B cell (primary cell): ENCODE results near the gene SDK2. TPM values are rescaled to one million over a fixed set of nuclear protein-coding genes. Genes with fewer than 3 reads are reported as not detected.

ENCODE experiments used
- ATAC-seq: fragments of 200-7000 bp; cut with Tn5 transposase; one replicate; pipeline ENCODE4 v1.10.0; 2021; ENCODE audit warnings: low read depth, mild to moderate bottlenecking, moderate number of reproducible peaks, moderate library complexity
- CTCF ChIA-PET: fragments of 350-600 bp; sonication (Branson Sonifier 250); formaldehyde crosslinking; loops from one replicate; lab custom pipeline; 2021; ENCODE audit warnings: antibody characterized with exemption, inconsistent platforms; lab: Charles Lee
- POLR2A ChIA-PET: fragments of 350-600 bp; sonication (Branson Sonifier 250); formaldehyde crosslinking; loops from one replicate; lab custom pipeline; 2021; ENCODE audit warnings: antibody characterized with exemption; lab: Charles Lee
- DNase-seq: peaks from one replicate; pipeline ENCODE4 v3.0.0; 2013
- H2AFZ ChIP-seq: 2 replicates; pipeline ENCODE4 v1.6.1; 2012; ENCODE audit warnings: mild to moderate bottlenecking, low read depth, low read length; ENCODE audit not compliant: insufficient read depth, poor library complexity, severe bottlenecking
- H3K27ac ChIP-seq, 2 donors: 1 replicate in 1 of 2; 2 replicates in 1 of 2; pipeline ENCODE4 v1.5.1; 2012 to 2013; ENCODE audit warnings: low read length in 2 of 2, mild to moderate bottlenecking in 2 of 2, moderate library complexity in 1 of 2
- H3K27me3 ChIP-seq, 4 experiments: fragments of 200-600 bp in 1 of 4; sonication (generic) in 1 of 4; replicated peaks in 1 of 4; 1 replicate in 2 of 4; 2 replicates in 2 of 4; pipeline versions ENCODE4 v1.6.1 to v1.7.0; 2013 to 2016; ENCODE audit warnings: low read length in 3 of 4, mild to moderate bottlenecking in 2 of 4, mixed read lengths in 1 of 4, moderate library complexity in 1 of 4; ENCODE audit not compliant: insufficient read depth in 4 of 4, control insufficient read depth in 3 of 4; ENCODE audit errors: control extremely low read depth in 1 of 4
- H3K36me3 ChIP-seq, 2 experiments: replicated peaks in 1 of 2; 1 replicate in 1 of 2; 2 replicates in 1 of 2; pipeline versions ENCODE4 v1.6.1 to v1.7.1; 2013; ENCODE audit warnings: low read length in 1 of 2; ENCODE audit not compliant: insufficient read depth in 2 of 2, control insufficient read depth in 1 of 2; ENCODE audit errors: control extremely low read depth in 1 of 2, extremely low read depth in 1 of 2
- H3K4me1 ChIP-seq, 2 donors: fragments of 200-600 bp in 1 of 2; sonication (generic) in 1 of 2; 1 replicate in 1 of 2; 2 replicates in 1 of 2; pipeline versions ENCODE4 v1.5.1 to v1.6.1; 2013 to 2017; ENCODE audit warnings: low read length in 2 of 2; ENCODE audit not compliant: control insufficient read depth in 2 of 2, insufficient read depth in 2 of 2
- H3K4me2 ChIP-seq: replicated peaks from 2 replicates; pipeline ENCODE3; 2012; ENCODE audit warnings: mild to moderate bottlenecking, low read depth, low read length; ENCODE audit not compliant: poor library complexity, severe bottlenecking
- H3K4me3 ChIP-seq, 5 experiments: fragments of 200-600 bp in 1 of 5; sonication (generic) in 1 of 5; 1 replicate in 3 of 5; 2 replicates in 2 of 5; pipeline versions ENCODE4 v1.5.1 to v1.7.0; 2011 to 2016; ENCODE audit warnings: low read length in 4 of 5, mild to moderate bottlenecking in 4 of 5, low read depth in 2 of 5, control low read depth in 1 of 5, moderate library complexity in 1 of 5; ENCODE audit not compliant: insufficient read depth in 1 of 5; ENCODE audit errors: control extremely low read depth in 1 of 5, extremely low read depth in 1 of 5
- H3K79me2 ChIP-seq: fragments of 200-600 bp; sonication (generic); one replicate; pipeline ENCODE4 v1.6.0; 2016; ENCODE audit warnings: low read length; ENCODE audit not compliant: control insufficient read depth, insufficient read depth
- H3K9ac ChIP-seq: fragments of 200-600 bp; sonication (generic); 2 replicates; pipeline ENCODE4 v1.6.1; 2017; ENCODE audit warnings: mild to moderate bottlenecking, low read length, moderate library complexity
- H3K9me3 ChIP-seq, 3 donors: one replicate each; pipeline versions ENCODE4 v1.6.1 to v1.7.1; 2013; ENCODE audit warnings: low read length in 2 of 3; ENCODE audit not compliant: control insufficient read depth in 2 of 3, insufficient read depth in 1 of 3; ENCODE audit errors: control extremely low read depth in 1 of 3
- H4K20me1 ChIP-seq: 2 replicates; pipeline ENCODE4 v1.6.0; 2012; ENCODE audit warnings: mild to moderate bottlenecking, low read length; ENCODE audit not compliant: insufficient read depth, control insufficient read depth, poor library complexity, severe bottlenecking
- H3K27ac Mint-ChIP-seq: one replicate; pipeline ENCODE4 v1.8.0; 2021; ENCODE audit warnings: mixed read lengths
- H3K27me3 Mint-ChIP-seq: one replicate; pipeline ENCODE4 v1.8.0; 2021; ENCODE audit warnings: mixed read lengths
- H3K4me1 Mint-ChIP-seq: one replicate; pipeline ENCODE4 v1.8.0; 2021; ENCODE audit warnings: mixed read lengths
- H3K4me3 Mint-ChIP-seq: one replicate; pipeline ENCODE4 v1.8.0; 2021; ENCODE audit warnings: mixed read lengths
- H3K9me3 Mint-ChIP-seq: one replicate; pipeline ENCODE4 v1.8.0; 2022; ENCODE audit warnings: mixed read lengths; ENCODE audit not compliant: insufficient read depth
- EZH2 ChIP-seq: IDR thresholded peaks from 2 replicates; pipeline ENCODE4 v1.6.1; 2012; ENCODE audit warnings: borderline replicate concordance, low read depth, mild to moderate bottlenecking, moderate library complexity, low read length; ENCODE audit not compliant: insufficient read depth, poor library complexity, severe bottlenecking
- WGBS: methylation state at CpG from one replicate; pipeline ENCODE4 v1.1.5; 2013; ENCODE audit warnings: missing lambda C conversion rate; ENCODE audit not compliant: insufficient coverage; 5-methylcytosine and 5-hydroxymethylcytosine counted together
- intact Hi-C: fragments of 100-400 bp; cut with micrococcal nuclease; formaldehyde crosslinking; loops from one replicate; pipeline ENCODE4 v1.10.0; 2022
- polyA plus RNA-seq: library from polyadenylated mRNA; depleted of rRNA; stranded (reverse); fragments of >200 nt; gene quantifications from 2 replicates; pipeline ENCODE4 v1.2.3, GENCODE V29; 2012
- total RNA-seq, 2 donors: library from RNA; stranded (reverse); fragments of 120-200 nt in 1 of 2; gene quantifications; 1 replicate in 1 of 2; 2 replicates in 1 of 2; pipeline versions ENCODE4 v1.2.3 to v1.2.4, GENCODE V29; 2013 to 2022
- TF ChIP-seq, protein P1 (sequence below): fragments of 200-600 bp; IDR thresholded peaks from one replicate; pipeline ENCODE4 v1.8.0; 2022; ENCODE audit warnings: antibody characterized with exemption, mild to moderate bottlenecking

The SDK2 gene
- total and polyA plus RNA-seq, 2 donors (not counting 1 experiment from before 2014, with no cell fraction given): 3.2 to 13.0 TPM

DNA sequence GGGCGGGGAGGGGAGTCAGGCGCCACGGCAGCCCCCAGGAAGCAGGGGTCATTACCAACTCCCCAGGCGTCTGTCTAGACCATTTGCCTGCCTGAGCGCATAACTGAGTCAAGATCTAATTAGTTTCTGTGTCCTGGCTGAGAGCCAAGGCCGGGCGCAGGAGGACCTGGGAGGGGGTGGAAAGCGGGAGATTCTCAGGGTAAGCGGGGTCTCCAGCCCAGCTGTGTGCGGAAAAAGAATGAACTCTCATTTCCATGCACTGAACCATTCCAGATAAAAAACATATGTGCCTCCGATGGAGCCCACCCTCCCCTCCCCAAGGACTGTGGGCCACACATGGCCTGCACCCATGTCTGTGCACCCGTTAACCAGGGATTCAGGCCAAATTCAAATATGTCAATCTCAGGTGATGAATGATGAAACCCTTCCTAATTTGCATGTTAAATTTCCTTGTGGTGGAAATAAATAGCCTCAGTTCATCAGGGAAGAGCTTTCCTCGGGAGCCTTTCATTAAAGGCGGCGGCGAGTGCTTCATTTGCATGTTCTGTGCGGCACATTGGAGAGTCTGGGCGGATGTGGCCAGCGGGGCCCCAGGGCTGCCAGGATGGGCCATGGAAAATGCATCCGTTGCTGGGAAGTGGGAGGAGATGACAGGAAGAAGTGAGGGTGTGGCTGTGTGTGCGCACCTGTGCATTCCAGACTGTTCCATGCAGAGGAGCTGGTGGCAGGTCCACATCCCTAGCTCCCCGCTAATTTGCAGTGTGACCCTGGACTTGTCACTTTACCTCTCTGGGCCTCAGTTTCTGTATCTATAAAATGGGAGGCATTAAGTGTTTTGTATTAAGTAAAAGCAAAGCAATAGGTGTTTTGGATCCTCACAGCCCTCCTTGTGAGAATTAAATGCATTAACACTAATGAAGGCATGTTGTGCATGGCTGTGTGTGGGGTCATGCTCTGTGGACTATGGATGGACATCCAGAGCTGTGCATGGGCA is 151.1 kb downstream of the SDK2 start:
- intact Hi-C loops: no loop called here
- 90% methylated on average over 18 of the region's 22 CpGs for WGBS
- Histone ChIP-seq H3K9ac (no peak overlapping the region), H3K27me3 (no peaks in the 10 kb centered on the region), H3K4me2 (no peak overlapping the region), H3K79me2 (peaks cover 3% of the 10 kb centered on the region), H2AFZ (no peak overlapping the region), H4K20me1 (peaks cover 13% of the 10 kb centered on the region), H3K36me3 (no peaks in the 10 kb centered on the region), H3K9me3 (no peaks in the 10 kb centered on the region), H3K27ac (no peak overlapping the region), H3K4me3 (no peak overlapping the region), H3K4me1 (no peaks in the 10 kb centered on the region)
- no peak overlapping the region for H3K27ac Mint-ChIP-seq
- H3K4me1 Mint-ChIP-seq: no peaks in the 10 kb centered on the region
- H3K9me3 Mint-ChIP-seq: no peaks in the 10 kb centered on the region
- CTCF ChIA-PET: no interaction called here
- POLR2A ChIA-PET: no interaction called here
- H3K27me3 Mint-ChIP-seq: no peaks in the 10 kb centered on the region
- TF ChIP-seq EZH2: no peak
- TF ChIP-seq, protein P1, sequence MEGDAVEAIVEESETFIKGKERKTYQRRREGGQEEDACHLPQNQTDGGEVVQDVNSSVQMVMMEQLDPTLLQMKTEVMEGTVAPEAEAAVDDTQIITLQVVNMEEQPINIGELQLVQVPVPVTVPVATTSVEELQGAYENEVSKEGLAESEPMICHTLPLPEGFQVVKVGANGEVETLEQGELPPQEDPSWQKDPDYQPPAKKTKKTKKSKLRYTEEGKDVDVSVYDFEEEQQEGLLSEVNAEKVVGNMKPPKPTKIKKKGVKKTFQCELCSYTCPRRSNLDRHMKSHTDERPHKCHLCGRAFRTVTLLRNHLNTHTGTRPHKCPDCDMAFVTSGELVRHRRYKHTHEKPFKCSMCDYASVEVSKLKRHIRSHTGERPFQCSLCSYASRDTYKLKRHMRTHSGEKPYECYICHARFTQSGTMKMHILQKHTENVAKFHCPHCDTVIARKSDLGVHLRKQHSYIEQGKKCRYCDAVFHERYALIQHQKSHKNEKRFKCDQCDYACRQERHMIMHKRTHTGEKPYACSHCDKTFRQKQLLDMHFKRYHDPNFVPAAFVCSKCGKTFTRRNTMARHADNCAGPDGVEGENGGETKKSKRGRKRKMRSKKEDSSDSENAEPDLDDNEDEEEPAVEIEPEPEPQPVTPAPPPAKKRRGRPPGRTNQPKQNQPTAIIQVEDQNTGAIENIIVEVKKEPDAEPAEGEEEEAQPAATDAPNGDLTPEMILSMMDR: no peak
- ATAC-seq: no peak
- no peak overlapping the region for H3K4me3 Mint-ChIP-seq
- no peak for DNase-seq

DNA sequence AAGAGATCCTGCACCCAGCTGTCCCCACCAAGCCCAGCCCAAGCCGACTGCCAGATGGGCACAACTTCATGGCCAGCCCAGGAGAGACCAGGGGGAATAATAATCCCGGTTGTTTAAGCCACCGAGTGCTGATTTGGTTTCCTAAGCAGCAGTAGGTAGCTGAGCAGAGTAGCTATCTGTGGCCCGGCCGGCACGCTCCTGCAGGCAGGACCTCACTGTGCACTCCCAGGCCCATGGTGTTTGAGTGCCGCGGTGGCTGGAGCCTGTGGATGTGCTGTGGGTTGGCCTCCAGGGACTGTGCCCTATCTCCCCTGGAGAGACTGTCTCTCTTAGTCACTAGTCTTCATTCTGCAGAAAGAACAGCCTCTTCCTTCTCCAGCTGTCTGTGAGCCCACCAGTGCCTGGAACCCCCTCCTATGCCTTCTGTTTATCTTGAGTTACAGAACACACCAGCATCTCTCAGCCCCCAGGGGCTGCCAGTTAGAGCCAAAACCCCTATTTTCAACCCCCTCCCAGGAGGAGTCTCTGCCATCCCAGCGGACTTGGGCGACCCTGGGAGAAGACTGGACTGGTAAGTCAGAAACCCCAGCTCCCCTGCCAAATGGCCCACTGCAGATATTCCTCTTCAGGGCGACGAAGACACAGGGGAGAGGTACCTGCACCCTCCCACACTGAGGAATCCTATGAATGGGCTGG is 152.0 kb downstream of the SDK2 start:
- no peak overlapping the region for H3K9ac ChIP-seq
- H3K36me3 ChIP-seq: no peaks in the 10 kb centered on the region
- Mint-ChIP-seq H3K27me3 (no peaks in the 10 kb centered on the region), H3K4me3 (no peak overlapping the region), H3K27ac (no peak overlapping the region), H3K4me1 (no peaks in the 10 kb centered on the region), H3K9me3 (no peaks in the 10 kb centered on the region)
- ATAC-seq (no peak), DNase-seq (no peak)
- H3K79me2 ChIP-seq: peaks cover 3% of the 10 kb centered on the region
- ChIA-PET CTCF (no interaction called here), POLR2A (no interaction called here)
- intact Hi-C loops: no loop called here
- no peak overlapping the region for H3K4me2 ChIP-seq
- H2AFZ ChIP-seq: no peak overlapping the region
- TF ChIP-seq, protein P1: no peak
- no peak for TF ChIP-seq EZH2
- H4K20me1 ChIP-seq: peaks cover 10% of the 10 kb centered on the region
- H3K4me3 ChIP-seq: no peak overlapping the region
- H3K9me3 ChIP-seq: no peaks in the 10 kb centered on the region
- H3K27ac ChIP-seq: no peak overlapping the region
- H3K27me3 ChIP-seq: no peaks in the 10 kb centered on the region
- WGBS: 86% methylated on average over 12 of the region's 12 CpGs
- H3K4me1 ChIP-seq: no peaks in the 10 kb centered on the region
